Limb (tissue), 2 donors: Measurements from ENCODE around the gene OR2L8.

ENCODE experiments used
- DNase-seq, 2 donors: peaks; one replicate each; pipeline ENCODE4 v3.0.0-alpha.2; 2016; ENCODE audit errors: extremely low spot score in 2 of 2

The OR2L8 gene, protein sequence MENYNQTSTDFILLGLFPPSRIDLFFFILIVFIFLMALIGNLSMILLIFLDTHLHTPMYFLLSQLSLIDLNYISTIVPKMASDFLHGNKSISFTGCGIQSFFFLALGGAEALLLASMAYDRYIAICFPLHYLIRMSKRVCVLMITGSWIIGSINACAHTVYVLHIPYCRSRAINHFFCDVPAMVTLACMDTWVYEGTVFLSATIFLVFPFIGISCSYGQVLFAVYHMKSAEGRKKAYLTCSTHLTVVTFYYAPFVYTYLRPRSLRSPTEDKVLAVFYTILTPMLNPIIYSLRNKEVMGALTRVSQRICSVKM

GRCh38 chr1:247948558-247948957, at the start of gene OR2L8:
Gene OR2L8 (plus strand): TSS chr1:247948858. CDS start chr1:247948858, 0 bp downstream.
- no peak for DNase-seq

- DNase-seq: no peak
Measured at GRCh38 chr1:247904122-247904521, 44.5 kb upstream of the OR2L8 start.

- no peak for DNase-seq
Measured at GRCh38 chr1:247905181-247905580, 43.5 kb upstream of the OR2L8 start.

GRCh38 chr1:247905910-247906503, 42.7 kb upstream of the OR2L8 start:
- no peak for DNase-seq

DNA sequence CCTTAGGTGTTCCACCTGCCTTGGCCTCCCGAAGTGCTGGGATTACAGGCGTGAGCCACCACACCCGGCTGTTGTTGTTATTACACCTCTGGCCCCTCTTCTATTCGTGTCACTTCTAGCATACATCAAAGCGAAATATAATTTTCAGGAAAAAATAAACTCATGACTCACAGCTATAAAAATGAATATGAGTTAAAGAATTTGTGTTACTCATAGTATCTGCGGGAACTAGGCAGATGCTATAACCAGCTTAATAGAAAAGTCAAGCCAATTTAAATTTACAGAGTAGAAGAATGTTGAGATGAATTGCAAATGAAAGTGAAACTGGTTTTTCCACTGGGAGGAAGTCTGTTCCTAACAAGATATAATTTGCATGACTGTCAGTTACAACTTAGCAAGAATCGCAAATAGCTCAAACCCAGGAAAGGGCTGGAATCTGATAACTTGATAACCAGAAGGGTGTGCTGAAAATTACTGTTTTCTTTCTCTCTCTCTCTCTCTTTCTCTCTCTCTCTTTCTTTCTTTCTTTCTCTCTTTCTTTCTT, 42.1 kb upstream of the OR2L8 start:
- no peak for DNase-seq

GRCh38 chr1:247908766-247909165, 39.9 kb upstream of the OR2L8 start:
- DNase-seq: no peak

DNA sequence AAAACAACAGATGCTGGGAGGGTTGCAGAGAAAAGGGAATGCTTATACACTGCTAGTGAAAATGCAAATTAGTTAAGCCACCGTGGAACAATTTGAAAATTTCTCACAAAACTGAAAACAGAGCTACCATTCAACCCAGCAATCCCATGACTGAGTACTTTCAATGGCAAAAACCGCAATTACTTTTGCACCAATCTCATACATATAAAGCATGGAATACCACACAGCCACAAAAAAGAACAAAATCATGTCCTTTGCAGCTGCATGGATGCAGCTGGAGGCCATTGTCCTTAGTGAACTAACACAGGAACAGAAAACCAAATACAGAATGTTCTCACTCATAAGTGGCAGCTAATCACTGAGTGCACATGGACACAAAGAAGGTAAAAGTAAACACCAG, 34.9 kb upstream of the OR2L8 start:
- no peak for DNase-seq

- no peak for DNase-seq
Measured at GRCh38 chr1:247914941-247915662, 33.6 kb upstream of the OR2L8 start.

- DNase-seq: no peak
Measured at GRCh38 chr1:247919952-247920351, 28.7 kb upstream of the OR2L8 start, which contains the start of gene OR2T8. Gene OR2T8 (plus strand): TSS chr1:247920252. CDS start chr1:247921018, 766 bp downstream.

GRCh38 chr1:247923941-247924340, 24.7 kb upstream of the OR2L8 start:
- no peak for DNase-seq

DNA sequence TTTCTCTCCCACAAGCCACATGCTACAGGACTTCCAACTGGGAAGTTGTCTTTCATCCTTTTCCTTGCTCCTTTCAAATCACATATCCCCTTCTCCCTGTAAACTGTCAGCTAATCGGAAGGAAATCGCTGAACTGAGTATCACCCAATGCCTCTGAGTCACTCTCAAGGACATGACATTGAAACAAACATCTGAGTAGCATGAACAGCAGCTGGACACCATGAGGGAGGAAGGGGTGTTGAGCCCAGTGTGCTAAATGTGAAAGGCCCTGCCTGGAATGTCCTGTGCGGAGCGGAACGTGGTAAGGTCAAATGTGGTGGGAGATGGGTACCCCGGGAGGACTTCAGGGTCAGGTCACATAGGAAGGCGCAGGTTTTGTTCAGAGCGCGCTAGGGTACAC, 23.8 kb upstream of the OR2L8 start, which contains the start of gene OR2AJ1:
OR2AJ1 (plus strand) TSS at position 22 of the 400 bp plus-strand sequence. CDS start 8,880 bp downstream, outside the sequence.
- no peak for DNase-seq

DNA sequence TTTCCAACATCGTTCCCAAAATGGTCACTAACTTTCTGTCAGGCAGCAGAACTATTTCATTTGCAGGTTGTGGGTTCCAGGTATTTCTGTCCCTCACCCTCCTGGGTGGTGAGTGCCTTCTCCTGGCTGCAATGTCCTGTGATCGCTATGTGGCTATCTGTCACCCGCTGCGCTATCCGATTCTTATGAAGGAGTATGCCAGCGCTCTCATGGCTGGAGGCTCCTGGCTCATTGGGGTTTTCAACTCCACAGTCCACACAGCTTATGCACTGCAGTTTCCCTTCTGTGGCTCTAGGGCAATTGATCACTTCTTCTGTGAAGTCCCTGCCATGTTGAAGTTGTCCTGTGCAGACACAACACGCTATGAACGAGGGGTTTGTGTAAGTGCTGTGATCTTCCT, 14.7 kb upstream of the OR2L8 start:
- no peak for DNase-seq

DNA sequence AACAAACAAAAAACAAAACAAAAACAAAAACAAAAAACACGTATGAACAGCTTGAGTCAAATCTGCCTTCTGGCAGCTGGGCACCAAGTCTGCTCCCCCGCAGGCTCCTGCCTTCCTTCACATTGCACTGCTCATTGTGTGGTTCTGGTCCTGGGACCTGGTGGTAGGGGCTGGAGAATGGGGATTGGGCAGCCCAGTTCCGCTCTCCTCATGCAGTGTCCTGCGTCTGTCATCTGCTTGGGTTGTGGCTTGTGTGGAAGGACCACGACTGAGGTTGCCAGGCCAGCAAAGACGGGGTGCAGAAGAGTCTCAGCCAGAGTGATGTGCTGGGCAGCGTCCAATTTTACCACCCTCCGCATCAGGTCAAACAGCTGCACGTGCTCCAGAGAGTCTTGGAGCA, 12.9 kb upstream of the OR2L8 start:
- no peak for DNase-seq

DNA sequence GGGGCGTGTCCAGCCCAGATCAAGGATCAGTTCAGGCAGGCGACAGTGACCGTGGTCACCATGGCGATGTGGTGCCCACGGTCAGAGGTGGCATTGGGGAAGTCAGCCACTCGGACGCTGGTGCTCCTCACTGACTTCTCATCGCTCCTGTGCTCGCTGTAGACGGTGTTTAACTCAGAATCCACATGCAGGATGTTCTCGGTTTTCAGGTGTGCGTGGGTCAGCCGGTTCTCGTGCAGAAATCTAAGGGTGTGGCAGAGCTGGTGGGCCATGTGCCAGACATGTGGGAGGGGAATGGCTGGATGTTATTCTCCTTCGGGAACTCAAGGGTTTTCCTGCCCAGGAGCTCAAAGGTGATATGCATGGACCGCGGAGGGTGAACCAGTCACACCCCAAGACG, 12.2 kb upstream of the OR2L8 start:
- no peak for DNase-seq

DNA sequence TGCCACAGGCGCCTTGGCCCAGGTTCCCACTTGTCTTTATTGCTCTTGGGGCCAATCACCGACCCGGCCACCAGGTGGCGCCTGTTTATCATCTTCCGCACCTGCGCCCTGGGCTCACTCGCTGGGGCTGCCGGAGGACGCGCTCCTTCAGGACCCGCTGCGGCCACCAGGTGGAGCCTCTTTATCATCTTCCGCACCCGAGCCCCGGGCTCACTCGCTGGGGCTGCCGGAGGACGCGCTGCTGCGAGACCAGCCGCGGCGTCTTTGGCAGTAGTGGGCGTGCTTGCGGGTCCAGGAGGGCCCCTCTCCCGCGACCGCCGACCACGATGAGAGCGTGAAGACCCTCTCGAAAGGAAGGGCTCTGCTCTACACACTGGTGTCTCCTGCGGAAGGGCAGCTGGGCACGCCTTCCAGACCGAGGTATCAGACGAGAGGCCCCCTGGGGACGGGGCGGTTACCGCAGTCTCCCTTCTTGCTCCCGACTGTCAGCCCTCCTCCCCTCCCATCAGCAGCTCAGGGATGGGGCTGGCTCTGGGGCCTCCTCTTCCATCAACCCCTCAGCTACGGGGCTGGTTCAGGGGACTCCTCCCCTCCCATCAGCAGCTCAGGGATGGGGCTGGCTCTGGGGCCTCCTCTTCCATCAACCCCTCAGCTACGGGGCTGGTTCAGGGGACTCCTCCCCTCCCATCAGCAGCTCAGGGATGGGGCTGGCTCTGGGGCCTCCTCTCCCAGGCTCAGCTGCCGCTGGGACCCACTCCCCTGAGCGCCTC, 11.5 kb upstream of the OR2L8 start:
- peak; percentile 19 to 83 for DNase-seq

GRCh38 chr1:247942624-247943023, 6.0 kb upstream of the OR2L8 start:
- no peak for DNase-seq

GRCh38 chr1:247953408-247953807, 4.8 kb downstream of the OR2L8 start:
- DNase-seq: no peak

DNA sequence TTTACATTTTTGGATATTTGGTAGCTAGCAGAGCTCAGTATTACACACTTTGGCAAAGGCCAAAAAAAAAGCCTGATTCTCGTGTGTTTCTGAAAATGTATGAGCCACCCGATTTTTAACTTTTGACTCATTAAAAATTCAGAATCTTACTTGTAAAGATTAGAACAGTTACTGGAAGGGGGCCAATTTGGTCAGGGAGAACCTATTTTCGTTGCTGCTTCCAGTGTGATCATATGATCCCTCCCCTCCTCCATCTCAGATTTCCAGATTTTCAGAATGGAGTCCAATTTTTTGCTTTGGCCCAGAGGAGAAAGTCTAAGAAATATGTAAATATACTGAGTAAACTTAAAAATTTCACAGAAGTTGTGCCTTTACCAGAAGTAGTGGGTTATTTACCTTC, 13.1 kb downstream of the OR2L8 start:
- no peak for DNase-seq

DNA sequence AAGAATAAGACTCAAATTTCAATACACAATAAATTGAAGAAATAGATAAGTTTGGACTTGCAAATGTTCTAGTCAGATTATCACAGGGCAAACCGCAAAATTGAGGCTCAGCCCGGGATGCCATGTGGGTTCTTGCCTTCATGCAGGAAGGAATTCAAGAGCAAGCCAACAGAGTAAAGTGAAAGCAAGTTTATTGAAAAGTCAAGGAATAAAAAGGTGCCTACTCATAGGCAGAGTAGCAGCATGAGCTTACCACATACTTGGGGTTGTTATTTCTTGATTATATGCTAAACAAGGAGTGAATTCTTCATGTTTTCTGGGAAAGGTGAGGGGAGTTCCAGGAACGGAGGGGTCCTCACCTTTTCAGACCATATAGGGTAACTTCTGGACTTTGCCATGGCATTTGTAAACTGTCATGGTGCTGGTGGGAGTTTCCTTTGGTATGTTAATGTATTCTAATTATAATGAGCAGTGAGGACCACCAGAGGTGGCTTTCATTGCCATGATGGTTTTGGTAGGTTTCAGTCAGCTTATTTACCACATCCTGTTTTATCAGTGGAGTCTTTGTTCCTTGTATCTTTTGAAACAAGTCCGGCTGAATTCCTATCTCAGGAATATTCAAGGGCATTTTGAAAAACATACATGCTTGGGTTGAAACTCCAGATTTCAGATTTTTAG, 14.4 kb downstream of the OR2L8 start:
- no peak for DNase-seq

DNA sequence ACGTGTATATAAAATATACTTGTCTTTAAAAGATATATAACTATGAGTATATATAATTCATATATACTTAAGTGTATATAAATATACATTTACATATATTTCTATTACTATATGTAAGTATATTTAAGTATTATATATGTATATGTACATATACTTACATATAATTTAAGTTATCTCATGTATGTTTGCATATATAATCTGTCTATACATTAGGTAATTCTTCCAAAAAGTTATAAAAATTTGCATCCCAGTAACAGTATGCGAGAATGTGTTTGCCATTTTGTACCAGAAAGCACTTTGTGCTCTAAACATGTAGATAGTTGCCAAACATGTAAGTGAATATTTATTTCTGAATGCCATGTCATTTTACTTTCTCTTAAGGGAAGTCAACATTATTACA, 16.3 kb downstream of the OR2L8 start, which contains the start of gene OR2AK2:
OR2AK2 (plus strand) TSS at position 301 of the 400 bp plus-strand sequence. CDS start 144 bp downstream, outside the sequence.
- DNase-seq: no peak
